ENCODE measurements around the gene TCFL5.

Gene TCFL5

DNA sequence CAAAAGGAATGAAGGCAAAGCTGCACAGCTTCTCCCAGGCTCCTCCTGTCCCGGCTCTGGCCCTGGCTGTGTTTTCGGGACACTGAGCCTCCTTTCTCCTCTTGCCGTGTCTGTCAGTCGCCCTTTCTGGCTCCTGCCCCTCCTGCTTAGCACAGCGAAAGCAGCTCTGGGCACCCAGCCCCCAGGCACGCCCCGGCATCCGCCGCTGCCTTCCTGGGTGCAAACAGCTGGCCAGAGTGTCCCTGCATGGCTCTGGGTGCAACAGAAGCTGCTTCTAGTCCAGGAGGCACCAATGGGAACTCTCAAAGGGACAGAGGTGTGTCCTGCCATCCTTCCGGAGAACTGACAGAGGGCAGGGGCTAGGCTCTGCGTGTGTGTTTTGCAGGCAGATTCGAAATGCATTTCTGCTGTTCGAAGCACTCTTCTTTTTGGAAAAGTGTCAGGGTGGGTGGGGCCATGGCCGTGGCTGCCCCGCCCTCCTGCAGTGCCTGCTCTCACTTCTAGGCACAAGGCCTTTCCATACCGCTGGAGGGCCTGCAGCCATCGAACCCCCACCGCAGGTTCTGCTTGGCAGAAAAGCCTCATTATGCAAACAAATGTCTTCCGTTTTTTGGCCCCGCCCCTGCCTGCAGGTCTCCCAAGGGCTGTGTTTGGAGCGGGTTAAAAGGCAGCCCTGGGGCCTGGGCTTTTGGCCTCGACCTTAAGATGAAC, 29.3 kb downstream of the TCFL5 start:
- no peak for DNase-seq

- no peak for DNase-seq
These were observed 29.8 kb downstream of the TCFL5 start for GRCh38 chr20:62831854-62832211.

- no peak for DNase-seq
These were observed 30.2 kb downstream of the TCFL5 start for GRCh38 chr20:62831361-62831788.

GRCh38 chr20:62830821-62831220, 30.8 kb downstream of the TCFL5 start:
- DNase-seq: no peak

DNA sequence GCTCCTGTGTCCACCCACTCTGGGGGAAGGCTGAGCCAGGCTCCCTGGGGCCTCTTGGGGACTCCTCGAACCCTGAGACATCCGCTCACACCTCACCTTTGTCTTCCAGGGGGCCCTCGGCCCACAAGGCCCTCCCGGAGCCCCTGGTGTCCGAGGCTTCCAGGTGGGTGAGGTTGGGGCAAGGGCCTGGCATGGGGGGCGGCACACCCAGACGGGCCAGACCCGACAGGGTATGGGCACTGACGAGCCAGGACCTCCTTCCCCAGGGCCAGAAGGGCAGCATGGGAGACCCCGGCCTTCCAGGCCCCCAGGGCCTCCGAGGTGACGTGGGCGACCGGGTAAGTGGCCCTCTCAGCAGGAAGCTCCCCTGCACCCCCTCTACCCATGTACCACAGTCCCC, 31.4 kb downstream of the TCFL5 start:
- no peak for DNase-seq

- no peak for DNase-seq
These were observed 32.1 kb downstream of the TCFL5 start for GRCh38 chr20:62829231-62830230.

GRCh38 chr20:62828511-62829230, 33.0 kb downstream of the TCFL5 start:
- no peak for DNase-seq

DNA sequence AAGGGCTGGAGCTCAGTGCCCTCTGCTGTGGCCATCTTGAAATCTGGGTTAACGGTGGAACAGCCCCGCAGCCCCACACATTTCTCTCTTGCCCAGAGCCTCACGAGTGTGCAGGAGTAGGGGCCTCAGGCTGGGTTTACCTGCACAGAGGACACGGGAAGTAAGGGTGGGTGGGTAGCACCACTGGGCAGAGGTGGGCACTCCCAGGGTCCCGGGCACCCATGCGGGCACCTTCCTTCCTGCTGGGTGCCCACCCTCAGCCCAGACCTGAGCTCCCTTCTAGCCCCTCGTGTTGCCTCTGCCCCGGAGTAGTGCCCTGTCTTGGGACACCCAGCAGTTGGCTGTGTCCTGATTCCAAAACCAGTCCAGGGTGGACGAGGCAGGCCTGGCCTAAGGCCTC, 33.6 kb downstream of the TCFL5 start:
- no peak for DNase-seq

DNA sequence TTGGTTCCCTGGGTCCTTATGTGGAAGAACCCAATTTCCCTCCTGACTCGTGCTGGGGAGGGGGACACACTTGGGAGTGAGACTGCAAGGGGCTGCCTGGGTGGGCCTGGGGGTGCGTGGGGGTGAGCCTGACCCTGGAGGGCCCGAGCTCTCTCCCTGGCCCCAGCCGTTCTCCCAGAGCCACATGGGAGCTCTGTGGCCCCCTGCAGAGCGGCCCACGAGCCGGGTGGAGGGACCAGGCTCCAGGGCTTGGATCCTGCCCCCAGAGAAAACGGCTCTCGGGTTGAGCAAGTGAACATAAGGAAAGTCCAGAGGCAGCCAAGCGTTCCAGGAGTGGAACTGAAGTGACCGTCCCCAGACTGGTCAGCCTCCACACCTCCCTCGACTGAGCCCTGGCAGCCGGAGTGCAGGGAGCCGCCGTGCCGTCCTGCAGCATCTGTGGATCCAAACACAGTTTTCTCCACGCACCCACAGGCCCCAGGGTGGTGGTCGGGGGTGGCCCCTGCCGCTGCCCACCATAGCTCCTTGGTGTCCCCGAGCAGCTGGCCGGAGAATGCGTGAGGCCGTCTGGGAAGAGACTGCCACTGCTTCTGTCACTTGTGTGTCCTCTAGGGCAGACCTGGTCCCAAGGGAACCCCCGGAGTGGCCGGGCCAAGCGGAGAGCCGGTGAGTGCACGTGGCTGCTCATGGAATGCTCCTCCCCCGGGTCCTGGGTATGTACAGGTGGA, 34.1 kb downstream of the TCFL5 start:
- no peak for DNase-seq

DNA sequence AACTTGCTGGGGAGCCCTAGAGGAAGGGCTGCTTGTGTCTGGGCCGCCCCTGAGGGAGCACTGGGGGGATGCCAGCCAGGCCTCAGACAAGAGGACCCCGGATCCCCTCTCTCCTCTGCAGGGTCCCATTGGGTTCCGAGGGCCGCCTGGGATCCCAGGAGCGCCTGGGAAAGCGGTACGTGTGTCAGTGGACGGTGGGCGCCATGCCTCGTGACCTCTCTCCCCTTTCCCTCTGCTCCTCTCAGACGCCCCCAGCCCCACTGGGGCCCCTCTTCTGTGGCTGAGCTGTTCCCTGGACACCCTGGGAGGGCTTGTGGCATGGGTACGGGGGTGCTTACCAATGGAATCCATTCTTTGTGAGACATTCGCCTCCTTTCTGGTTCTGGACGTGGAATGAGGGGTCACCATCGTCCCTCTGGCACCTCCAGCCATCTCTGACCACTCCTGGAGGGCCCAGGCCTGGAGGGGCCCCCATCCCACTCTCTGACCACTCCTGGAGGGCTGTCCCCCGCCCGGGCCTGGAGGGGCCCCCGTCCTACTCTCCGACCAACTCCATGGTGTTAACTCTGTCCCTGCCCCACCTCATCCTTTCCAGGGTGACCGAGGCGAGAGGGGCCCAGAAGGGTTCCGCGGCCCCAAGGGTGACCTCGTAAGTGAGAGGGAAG, 34.8 kb downstream of the TCFL5 start:
- no peak for DNase-seq

DNA sequence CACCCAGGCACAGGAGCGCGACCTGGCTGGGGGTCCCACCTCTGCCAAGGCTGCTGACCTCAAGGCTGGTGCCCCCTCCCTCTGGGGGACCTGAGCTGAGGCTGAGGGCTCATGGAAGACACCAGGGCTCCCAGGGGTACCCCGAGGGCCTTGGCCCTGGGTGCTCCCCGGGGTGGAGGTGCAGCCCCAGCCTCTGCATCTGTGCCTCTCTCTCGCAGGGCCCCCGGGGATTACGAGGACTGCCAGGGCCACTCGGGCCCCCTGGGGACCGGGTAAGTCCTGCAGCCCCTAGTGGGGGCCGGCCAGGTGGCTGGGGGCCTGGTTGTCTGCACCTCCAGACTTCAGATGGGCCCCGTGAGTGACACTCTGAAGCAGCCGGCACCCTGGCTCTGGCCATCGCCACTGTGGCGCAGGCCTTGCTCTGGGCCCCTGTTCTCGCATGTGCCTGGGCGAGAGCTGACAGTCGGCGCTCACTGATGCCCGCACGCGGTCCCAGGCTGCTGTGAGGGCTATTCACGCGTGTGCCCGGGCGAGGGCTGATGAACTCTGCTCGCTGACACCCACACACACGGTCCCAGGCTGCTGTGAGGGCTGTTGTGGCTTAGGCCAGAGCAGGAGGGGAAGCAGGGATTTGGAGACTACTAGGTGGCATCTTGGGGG, 35.5 kb downstream of the TCFL5 start:
- no peak for DNase-seq

DNA sequence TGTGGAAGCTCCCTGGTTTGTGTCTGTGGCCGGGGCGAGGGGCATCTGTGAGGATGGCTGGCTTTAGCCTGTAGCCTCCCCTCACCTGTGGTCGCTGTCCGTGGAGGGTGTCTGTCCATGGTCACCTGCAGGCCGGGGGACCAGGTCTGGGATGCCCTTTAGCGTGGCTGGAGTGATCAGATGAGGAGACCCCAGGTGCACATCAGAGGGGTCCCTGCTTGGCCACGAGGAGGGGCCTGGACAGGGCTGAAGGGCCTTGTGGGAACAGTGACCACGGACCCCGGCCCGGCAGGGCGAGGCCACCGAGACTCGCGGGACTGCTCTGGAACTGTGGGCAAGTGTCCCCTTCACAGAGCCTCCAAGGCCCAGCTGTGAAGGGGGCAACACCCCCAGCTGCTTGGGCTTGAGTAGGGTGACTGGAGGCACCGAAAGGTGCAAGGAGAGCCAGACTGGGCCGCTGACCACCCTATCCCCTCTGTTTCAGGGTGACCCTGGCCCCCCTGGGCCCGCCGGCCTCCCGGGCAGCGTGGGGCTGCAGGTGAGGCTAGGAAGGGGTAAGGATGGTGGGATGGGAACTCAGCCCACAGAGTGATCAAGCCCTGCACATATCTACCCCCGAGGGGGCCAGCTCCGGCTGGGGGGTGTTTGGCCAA, 36.2 kb downstream of the TCFL5 start:
- no peak for DNase-seq

DNA sequence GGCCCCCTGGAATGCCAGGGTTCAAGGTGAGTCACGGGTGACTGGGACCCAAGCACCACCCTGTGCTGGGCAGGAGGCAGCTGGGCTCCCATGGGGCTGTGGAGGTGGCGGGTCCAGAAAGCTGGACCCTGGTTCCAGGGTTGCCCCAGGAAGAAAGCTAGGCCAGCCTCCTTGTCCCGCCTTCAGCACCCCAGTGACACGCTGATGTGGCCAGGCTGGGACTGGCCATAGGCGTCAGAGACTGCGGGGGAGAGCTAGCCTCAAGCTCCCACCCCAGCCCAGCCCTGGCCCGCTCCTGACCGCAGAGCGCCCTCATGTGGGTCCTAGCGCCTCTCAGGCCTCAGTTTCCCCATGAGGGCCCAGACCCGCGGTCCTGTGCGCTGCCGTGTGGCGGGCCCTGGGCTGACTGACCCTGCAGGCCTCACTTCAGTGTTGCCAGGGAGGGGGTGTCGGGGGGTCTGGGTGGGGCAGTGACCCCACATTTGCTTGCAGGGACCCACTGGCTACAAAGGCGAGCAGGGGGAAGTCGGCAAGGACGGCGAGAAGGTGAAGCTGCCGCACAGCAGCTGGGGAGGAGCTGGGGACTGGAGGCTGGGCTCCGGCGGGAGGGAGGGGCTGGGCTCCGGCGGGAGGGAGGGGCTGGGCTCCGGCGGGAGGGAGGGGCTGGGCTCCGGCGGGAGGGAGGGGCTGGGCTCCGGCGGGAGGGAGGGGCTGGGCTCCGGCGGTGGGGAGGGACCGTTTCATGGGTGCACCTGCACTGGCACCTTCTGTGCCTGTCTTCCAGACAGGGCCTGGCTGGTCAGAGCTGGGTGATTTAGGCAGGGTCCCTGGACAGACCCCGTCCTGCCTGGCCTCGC, 36.9 kb downstream of the TCFL5 start:
- DNase-seq: peak; percentile 48

DNA sequence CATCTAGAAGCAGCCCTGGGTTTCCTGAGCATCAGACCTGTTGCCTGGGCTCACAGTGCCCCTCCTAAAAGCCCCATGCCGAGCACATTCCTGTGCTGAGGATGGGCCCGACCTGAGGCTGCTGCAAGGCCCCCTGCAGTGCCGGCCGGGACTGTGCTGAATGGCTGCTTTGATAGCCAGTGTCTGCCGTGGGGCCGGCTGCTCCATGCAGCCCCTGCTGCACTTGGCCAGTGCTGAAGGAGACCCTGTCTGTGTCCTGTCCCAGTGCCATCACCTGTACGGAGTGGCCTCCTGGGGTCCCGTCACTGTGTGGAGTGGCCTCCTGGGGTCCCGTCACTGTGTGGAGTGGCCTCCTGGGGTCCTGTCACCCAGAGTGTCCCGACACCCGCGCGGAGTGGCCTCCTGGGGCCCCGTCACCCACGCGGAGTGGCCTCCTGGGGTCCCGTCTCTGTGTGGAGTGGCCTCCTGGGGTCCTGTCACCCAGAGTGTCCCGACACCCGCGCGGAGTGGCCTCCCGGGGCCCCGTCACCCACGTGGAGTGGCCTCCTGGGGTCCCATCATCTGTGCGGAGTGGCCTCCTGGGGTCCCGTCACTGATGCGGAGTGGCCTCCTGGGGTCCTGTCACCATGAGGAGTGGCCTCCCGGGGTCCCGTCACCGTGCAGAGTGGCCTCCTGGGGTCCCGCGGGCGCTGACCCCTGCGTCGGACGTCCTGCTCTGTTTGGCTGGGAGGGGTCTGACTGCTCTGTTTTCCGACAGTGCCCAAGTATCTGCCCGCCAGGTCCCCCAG, 37.7 kb downstream of the TCFL5 start:
- DNase-seq: no peak

DNA sequence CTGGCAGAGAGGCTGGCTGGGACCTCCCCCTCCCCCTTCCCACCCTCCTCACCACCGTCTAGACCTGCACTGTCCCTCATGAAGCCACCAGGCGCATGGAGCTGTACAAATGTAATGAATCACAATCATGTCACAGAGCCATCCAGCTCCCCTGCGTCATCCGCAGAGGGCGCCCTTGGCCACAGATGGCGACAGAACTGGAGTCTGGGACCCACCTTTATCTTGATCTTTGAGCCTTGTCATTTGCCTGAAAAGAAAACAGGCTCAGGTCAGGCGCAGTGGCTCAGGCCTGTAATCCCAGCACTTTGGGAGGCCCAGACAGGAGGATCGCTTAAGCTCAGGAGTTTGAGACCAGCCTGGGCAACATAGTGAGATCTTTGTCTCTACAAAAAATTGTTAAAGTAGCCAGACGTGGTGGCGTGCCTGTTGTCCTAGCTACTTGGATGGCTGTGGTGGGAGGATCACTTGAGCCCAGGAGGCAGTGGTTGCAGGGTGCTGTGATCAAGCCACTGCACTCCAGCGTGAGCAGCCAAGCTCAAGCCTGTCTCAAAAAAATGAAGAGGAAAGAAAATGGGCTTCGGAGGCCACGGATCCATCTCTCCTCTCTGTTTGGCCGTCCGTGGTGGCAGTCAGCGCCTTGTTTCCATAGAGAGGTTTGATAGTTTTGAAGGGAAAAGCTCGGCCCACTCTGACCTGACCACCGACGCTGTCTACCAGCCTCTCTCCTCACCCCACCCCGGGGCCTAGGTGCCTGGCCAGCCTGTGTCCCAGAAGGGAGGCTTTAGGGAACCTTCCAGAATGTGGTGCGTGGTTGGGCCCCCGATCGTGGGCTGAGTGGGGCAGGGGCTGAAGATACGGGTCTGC, 38.6 kb downstream of the TCFL5 start:
- peak; percentile 34 for DNase-seq

DNA sequence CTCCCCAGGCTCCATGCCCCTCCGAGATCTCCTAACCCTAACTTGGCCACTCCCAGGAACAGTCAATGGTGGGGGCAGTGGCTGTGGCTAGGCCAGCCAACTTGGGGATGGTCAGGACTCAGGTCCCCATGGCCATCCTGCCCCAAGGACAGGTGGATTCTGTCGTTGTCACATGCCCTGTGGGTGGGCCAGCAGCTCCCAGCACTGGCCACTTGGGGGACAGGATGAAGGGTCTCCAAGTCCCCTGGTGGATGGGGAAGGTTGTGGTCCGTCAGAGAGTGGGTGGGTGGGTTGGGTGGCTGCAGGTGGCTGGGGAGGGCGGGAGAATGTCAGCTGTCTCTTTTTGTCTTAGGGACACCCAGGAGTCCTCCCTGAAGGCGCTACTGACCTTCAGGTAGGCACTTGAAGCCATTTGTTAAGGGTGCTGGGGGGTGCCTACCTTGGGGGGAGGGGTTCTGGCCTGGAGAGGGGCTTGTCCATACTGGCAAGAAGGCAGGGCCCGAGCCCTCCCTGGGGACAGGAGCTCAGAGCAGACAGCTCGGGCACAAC, 39.3 kb downstream of the TCFL5 start:
- no peak for DNase-seq

DNA sequence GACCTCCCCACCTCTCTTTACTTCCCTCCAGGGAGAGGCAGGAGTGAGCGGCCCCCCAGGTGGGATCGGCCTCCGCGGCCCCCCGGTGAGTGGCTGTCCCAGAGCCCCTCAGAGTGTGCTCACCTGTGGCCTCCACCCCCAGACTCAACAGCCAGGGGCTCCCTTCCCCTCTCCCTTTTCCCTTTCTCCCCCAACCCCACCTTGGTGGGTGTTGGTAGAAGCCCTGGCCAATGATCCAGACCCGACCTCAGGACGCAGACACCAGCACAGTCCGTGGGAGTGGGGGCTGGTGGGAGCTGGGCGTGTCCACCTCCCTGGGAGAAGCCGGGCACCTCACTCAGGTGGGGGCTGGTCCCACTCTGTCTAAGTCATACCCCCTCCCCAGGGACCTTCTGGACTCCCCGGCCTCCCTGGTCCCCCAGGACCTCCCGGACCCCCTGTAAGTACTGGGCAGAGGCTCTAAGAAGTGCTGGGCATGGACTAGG, 39.9 kb downstream of the TCFL5 start:
- no peak for DNase-seq
